Cardiac fibroblast (primary cell): ENCODE data around the gene SHISA5.
"Not testable (repeated sequence)": the region's sequence is repeated elsewhere in the genome, so short reads cannot be mapped to it uniquely, and the experiment has no call there.

ENCODE experiments used
- DNase-seq, 2 donors: peaks; one replicate each; pipeline versions ENCODE4 v3.0.0 to v3.0.0-alpha.2; 2010; ENCODE audit warnings: low read depth in 2 of 2
- H3K4me3 ChIP-seq, 2 donors: replicated peaks in 1 of 2; 1 replicate in 1 of 2; 2 replicates in 1 of 2; pipeline ENCODE4 v1.5.1; 2011; ENCODE audit warnings: low read depth in 2 of 2, low read length in 2 of 2, mild to moderate bottlenecking in 2 of 2, moderate library complexity in 1 of 2
- CTCF ChIP-seq: IDR thresholded peaks from one replicate; pipeline ENCODE4 v1.5.1; 2011; ENCODE audit warnings: low read depth, mild to moderate bottlenecking, low read length, inconsistent platforms

The SHISA5 gene

GRCh38 chr3:48478626-48479555 lies 25.1 kb downstream of the SHISA5 start:
- no peak for DNase-seq
- no peak overlapping the region for H3K4me3 ChIP-seq
- TF ChIP-seq CTCF = no peak

GRCh38 chr3:48477959-48478520 lies 25.9 kb downstream of the SHISA5 start:
- TF ChIP-seq CTCF = no peak
- H3K4me3 ChIP-seq = no peak overlapping the region
- DNase-seq = no peak

GRCh38 chr3:48476426-48477053 lies 27.4 kb downstream of the SHISA5 start:
- H3K4me3 ChIP-seq = no peak overlapping the region
- TF ChIP-seq CTCF = no peak
- no peak for DNase-seq

- no peak for DNase-seq
- H3K4me3 ChIP-seq = no peak overlapping the region
- TF ChIP-seq CTCF = no peak
Measured at GRCh38 chr3:48475188-48475587, 28.8 kb downstream of the SHISA5 start.

- H3K4me3 ChIP-seq = no peak overlapping the region
- DNase-seq = no peak
- no peak for TF ChIP-seq CTCF
Measured at GRCh38 chr3:48474619-48475018, 29.4 kb downstream of the SHISA5 start.

GRCh38 chr3:48474031-48474430 lies 29.9 kb downstream of the SHISA5 start:
- not testable (repeated sequence) for H3K4me3 ChIP-seq, DNase-seq

- no peak overlapping the region for H3K4me3 ChIP-seq
- TF ChIP-seq CTCF = no peak
- DNase-seq = no peak
Measured at GRCh38 chr3:48473617-48473952, 30.4 kb downstream of the SHISA5 start.
